Transverse colon (tissue), 4 donors: ENCODE results near the gene MYCBP2. TPM values are rescaled to one million over a fixed set of nuclear protein-coding genes. Genes with fewer than 3 reads are reported as not detected.

Experiments used
- DNase-seq: peaks from one replicate; pipeline ENCODE4 v3.0.0-alpha.2; 2019
- H3K27ac ChIP-seq, 4 donors: fragments of 200-600 bp; sonication (generic); 2 replicates each; pipeline ENCODE4 v1.5.1; 2016 to 2018; ENCODE audit warnings: inconsistent platforms in 4 of 4
- H3K27me3 ChIP-seq: fragments of 200-600 bp; sonication (generic); 2 replicates; pipeline ENCODE4 v1.5.1; 2017; ENCODE audit warnings: inconsistent platforms
- H3K36me3 ChIP-seq, 4 donors: fragments of 200-600 bp; sonication (generic); 2 replicates each; pipeline ENCODE4 v1.5.1; 2017 to 2019; ENCODE audit warnings: inconsistent platforms in 4 of 4
- H3K4me1 ChIP-seq, 4 donors: fragments of 200-600 bp; sonication (generic); 2 replicates each; pipeline ENCODE4 v1.5.1; 2017 to 2020; ENCODE audit warnings: inconsistent platforms in 4 of 4
- H3K4me3 ChIP-seq, 4 donors: fragments of 200-600 bp; sonication (generic); 1 replicate in 1 of 4; 2 replicates in 3 of 4; pipeline versions ENCODE4 v1.5.1 to v1.6.1; 2017 to 2019; ENCODE audit warnings: inconsistent platforms in 4 of 4
- H3K9me3 ChIP-seq, 2 donors: fragments of 200-600 bp; sonication (generic); 2 replicates each; pipeline ENCODE4 v1.5.1; 2017 to 2019; ENCODE audit warnings: inconsistent platforms in 2 of 2
- EP300 ChIP-seq: sonication (generic); formaldehyde crosslinking; IDR thresholded peaks from one replicate; pipeline ENCODE4 v1.6.1; 2017; ENCODE audit warnings: antibody characterized with exemption, low read depth
- POLR2A ChIP-seq: fragments of 450-650 bp; IDR thresholded peaks from one replicate; pipeline ENCODE4 v1.6.1; 2016; ENCODE audit warnings: antibody characterized with exemption, mild to moderate bottlenecking, moderate library complexity
- POLR2AphosphoS5 ChIP-seq, 3 donors: sonication (generic); formaldehyde crosslinking; IDR thresholded peaks; one replicate each; pipeline ENCODE4 v1.6.1; 2016; ENCODE audit warnings: antibody characterized with exemption in 3 of 3
- WGBS, 2 donors: methylation state at CpG; one replicate each; pipeline ENCODE4 v1.1.5; 2018; ENCODE audit warnings: low coverage in 1 of 2; 5-methylcytosine and 5-hydroxymethylcytosine counted together
- in situ Hi-C, 4 donors: fragments of 200-750 bp; cut with MboI; loops; one replicate each; pipeline versions ENCODE4 v1.15.0 to v1.15.1; 2017; ENCODE audit warnings: low sequenced_read_pairs in 3 of 4, low pct_ligation_motif_present in 1 of 4, low pct_unique_long_range_greater_than_20kb in 1 of 4
- intact Hi-C: fragments of 100-400 bp; cut with DNase I; formaldehyde crosslinking; loops from one replicate; pipeline ENCODE4 v1.15.1; 2023; ENCODE audit warnings: low total_unique reads
- total RNA-seq, 4 donors: library from RNA; depleted of rRNA; stranded (reverse); fragments of >200 nt; gene quantifications; one replicate each; pipeline ENCODE4 v1.1.0, GENCODE V29; 2016
- TF ChIP-seq, protein P1 (sequence below), 5 experiments: fragments of 200-600 bp in 3 of 5; fragments of 450-650 bp in 2 of 5; sonication (generic) in 3 of 5; IDR thresholded peaks; 1 replicate in 2 of 5; 2 replicates in 3 of 5; pipeline ENCODE4 v1.5.1; 2016 to 2017; ENCODE audit warnings: antibody characterized with exemption in 5 of 5, inconsistent platforms in 3 of 5, mild to moderate bottlenecking in 2 of 5, moderate library complexity in 1 of 5

Gene MYCBP2
- total RNA-seq, 4 donors from 2014 or later, result 41.0 to 95.0 (median 48.3) TPM

DNA sequence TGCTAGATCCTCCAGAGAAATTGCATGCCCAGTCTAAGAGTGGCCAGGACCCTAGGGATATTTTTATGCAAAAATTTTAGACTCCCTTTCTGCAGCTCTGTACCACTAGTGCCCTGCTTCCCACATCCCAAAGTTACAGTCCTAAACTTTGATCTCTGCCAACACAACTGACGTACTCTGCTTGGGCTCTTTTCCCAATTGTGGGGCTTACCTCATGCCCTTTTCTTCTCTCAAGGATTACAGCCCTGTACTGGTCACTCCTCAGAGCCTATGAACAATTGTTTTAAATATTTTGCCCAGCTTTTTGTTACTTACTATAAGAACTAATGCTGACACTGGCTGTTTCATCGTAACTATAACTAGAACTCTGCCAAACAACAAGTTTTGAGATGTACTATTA is 242.1 kb downstream of the MYCBP2 start:
- Histone ChIP-seq H3K36me3 (peaks cover 0 to 54% (median 6%) of the 10 kb centered on the region in 4 donors), H3K4me3 (no peak overlapping the region), H3K4me1 (no peaks in the 10 kb centered on the region), H3K9me3 (no peaks in the 10 kb centered on the region), H3K27ac (no peak overlapping the region), H3K27me3 (no peaks in the 10 kb centered on the region)
- DNase-seq, result no peak
- intact Hi-C loops (no loop called here), in situ Hi-C loops (no loop called here)
- no peak for TF ChIP-seq EP300
- no peak for TF ChIP-seq POLR2A
- WGBS, 2 donors, result 89 to 92% methylated on average over 1 to 2 of the region's 2 CpGs

DNA sequence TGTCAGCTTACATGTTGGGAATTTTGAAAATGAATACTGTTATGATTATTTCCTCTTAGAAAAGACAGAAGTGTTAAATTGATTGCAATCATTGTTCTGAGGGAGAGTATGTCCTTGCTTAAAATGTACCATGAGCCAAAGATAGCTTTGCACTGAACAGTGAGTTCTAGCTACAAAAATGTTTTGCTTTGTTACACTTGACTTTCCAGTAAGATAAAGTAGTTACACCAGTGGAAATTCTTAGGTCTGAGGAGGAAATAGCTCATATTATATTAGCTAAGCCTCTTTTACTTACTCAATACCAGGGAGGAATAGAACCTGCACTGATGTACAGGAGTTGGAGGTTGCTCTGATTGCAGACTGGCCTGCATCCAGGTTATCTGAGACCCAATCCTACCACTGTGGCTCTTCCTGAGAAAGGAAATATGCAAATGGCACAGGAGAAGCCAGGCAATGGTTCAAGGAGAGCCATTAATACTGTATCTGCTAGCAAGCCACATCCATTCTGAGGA is 246.9 kb downstream of the MYCBP2 start:
- in situ Hi-C loops, result no loop called here
- no peak overlapping the region for H3K4me3 ChIP-seq
- no peaks in the 10 kb centered on the region for H3K9me3 ChIP-seq
- intact Hi-C loops, result no loop called here
- peaks cover 0 to 54% (median 9%) of the 10 kb centered on the region in 4 donors for H3K36me3 ChIP-seq
- TF ChIP-seq, protein P1, sequence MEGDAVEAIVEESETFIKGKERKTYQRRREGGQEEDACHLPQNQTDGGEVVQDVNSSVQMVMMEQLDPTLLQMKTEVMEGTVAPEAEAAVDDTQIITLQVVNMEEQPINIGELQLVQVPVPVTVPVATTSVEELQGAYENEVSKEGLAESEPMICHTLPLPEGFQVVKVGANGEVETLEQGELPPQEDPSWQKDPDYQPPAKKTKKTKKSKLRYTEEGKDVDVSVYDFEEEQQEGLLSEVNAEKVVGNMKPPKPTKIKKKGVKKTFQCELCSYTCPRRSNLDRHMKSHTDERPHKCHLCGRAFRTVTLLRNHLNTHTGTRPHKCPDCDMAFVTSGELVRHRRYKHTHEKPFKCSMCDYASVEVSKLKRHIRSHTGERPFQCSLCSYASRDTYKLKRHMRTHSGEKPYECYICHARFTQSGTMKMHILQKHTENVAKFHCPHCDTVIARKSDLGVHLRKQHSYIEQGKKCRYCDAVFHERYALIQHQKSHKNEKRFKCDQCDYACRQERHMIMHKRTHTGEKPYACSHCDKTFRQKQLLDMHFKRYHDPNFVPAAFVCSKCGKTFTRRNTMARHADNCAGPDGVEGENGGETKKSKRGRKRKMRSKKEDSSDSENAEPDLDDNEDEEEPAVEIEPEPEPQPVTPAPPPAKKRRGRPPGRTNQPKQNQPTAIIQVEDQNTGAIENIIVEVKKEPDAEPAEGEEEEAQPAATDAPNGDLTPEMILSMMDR (IDR thresholded peaks at IDR 0.05), result no peak
- no peak for TF ChIP-seq EP300
- TF ChIP-seq POLR2A, result no peak
- no peaks in the 10 kb centered on the region for H3K27me3 ChIP-seq
- no peak overlapping the region for H3K27ac ChIP-seq
- no peak for DNase-seq
- H3K4me1 ChIP-seq, result no peaks in the 10 kb centered on the region

DNA sequence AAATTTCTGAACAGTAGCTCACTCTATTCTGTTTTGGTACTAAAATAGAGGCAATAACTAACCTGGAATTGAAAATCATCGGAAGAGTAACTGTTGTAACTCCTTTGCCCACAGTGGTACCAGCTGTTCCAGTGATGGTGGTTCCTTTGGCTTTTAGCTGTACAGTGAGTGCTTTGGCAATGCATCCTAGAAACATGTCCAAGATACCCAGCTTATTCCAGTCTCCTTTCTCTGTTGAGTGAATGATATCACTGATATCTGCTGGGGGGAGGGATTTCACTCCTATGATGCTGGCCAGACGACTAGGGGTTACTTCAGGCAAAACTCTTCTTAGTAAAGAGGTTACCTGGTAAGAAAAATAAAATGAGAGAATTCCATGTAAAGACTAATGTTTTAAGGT is 259.4 kb downstream of the MYCBP2 start:
- H3K27me3 ChIP-seq, result no peaks in the 10 kb centered on the region
- H3K4me1 ChIP-seq, result no peaks in the 10 kb centered on the region
- H3K27ac ChIP-seq, result no peak overlapping the region
- in situ Hi-C loops, result no loop called here
- no peak overlapping the region for H3K4me3 ChIP-seq
- intact Hi-C loops, result no loop called here
- TF ChIP-seq POLR2AphosphoS5 (IDR thresholded peaks at IDR 0.05) (no peak), POLR2A (no peak), EP300 (no peak)
- TF ChIP-seq, protein P1 (IDR thresholded peaks at IDR 0.05), result no peak
- no peaks in the 10 kb centered on the region for H3K9me3 ChIP-seq
- DNase-seq, result no peak
- H3K36me3 ChIP-seq, result peaks cover 0 to 19% (median 3%) of the 10 kb centered on the region in 4 donors
- 95 to 100% methylated on average over 2 of the region's 2 CpGs for WGBS, 2 donors

DNA sequence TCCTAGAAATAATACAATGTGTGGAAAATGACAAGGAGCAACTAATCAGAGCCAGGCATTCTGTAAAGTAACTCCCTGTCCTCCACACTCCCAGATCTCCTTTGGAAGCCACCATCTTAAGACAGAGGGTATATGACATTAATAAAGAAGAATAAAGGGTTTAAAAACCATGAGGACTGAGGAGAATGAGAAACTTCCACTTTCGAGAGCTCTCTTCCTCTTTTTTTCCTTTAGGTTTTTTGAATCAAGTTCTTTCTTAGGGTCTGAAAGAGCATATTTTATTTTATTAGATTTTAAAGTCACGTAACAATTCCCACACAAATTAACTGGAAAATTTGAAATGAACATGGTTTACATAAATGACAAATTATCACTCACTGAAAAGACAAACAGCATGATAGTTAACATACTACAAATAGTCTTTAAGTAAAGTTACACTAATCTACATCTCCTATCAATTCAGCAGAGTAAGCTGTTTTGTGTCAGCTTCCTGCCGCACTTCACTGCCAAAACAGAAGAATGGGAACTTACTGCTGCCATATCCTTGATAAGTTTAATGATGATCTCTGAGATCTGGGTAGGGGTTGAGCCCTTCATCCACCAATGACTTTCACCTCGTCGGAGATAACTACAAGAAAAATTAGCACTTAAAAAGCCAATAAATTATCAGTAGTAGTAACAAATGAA is 261.3 kb downstream of the MYCBP2 start:
- H3K4me1 ChIP-seq, result no peaks in the 10 kb centered on the region
- WGBS, 2 donors, result 70 to 79% methylated on average over 5 of the region's 5 CpGs
- in situ Hi-C loops (no loop called here), intact Hi-C loops (no loop called here)
- DNase-seq, result no peak
- no peak overlapping the region for H3K27ac ChIP-seq
- H3K27me3 ChIP-seq, result no peaks in the 10 kb centered on the region
- H3K36me3 ChIP-seq, result peaks cover 0 to 21% (median 8%) of the 10 kb centered on the region in 4 donors
- no peaks in the 10 kb centered on the region for H3K9me3 ChIP-seq
- TF ChIP-seq POLR2AphosphoS5 (IDR thresholded peaks at IDR 0.05) (no peak), EP300 (no peak), POLR2A (no peak)
- TF ChIP-seq, protein P1 (IDR thresholded peaks at IDR 0.05), result no peak
- no peak overlapping the region for H3K4me3 ChIP-seq
